GM03348 (cell line): ENCODE data around the gene TEF.
"Not testable (repeated sequence)": the region's sequence is repeated elsewhere in the genome, so short reads cannot be mapped to it uniquely, and the experiment has no call there.

ENCODE experiments used
- DNase-seq: peaks from one replicate; pipeline ENCODE4 v3.0.0; 2012; ENCODE audit warnings: low spot score

The TEF gene

DNA sequence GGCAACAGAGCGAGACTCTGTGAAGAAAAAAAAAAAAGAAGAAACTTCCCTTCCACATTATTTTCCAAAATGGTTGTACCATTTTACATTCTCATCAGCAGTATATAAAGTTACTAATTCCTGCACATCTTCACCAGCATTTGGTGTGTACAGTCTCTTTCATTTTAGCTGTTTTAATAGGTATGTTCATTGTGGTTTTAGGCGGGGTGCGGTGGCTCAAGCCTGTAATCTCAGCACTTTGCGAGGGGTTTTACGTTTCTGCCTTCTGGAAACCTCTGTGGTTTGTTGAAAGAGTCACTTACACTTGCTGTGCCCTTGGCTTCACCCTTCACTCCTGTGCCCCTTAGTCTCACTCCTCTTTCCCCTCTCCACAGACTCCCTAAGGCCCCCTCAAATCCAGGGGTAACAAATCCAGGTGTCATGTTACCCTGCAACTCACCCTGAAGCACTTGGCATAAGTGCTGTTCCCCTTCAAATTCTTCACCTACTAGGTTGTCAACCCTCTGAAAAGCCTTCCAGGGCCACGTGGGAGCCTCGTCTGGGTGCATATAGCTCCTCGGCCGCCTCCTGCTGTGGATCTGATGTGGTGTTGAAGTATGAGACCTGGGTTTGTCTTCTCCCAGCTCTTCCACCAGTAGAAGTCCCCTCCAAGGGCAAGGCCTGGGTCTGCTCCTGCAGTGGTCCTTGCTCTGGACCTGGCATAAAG is 44.1 kb downstream of the TEF start:
- DNase-seq = no peak

DNA sequence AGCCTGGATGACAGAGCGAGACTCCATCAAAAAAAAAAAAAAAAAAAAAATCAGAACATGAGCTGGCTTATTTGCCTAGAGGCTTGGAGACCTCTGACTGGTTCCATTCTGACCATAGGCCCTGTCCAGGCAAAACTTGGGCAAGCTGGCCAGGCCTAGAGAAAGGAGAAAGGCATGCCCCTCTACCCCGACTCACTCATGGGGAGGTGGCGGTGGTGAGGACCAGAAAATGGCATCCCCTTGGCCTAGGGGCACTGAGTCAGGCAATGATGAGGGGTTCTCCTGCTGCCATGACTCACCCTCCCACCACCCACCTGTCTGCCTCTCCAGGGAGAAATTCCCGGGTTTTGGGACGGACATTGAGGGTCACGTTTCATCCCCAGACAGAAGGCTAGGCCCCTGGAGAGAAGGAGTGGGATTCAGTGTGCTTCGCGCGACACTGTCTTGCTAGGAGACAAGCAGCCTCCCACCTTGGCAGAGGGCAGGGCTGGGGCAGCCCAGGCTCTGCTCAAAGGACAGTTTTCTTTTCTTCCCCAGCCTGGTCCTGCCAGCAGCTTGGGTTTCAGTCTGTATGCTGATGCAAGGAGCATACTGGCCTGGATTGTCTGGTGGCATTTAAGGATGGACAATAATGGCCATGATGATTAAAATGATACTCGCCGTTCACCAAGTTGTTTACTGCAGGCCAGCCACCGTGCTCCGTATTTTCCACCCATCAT is 47.6 kb downstream of the TEF start:
- DNase-seq = no peak

- no peak for DNase-seq
Observed at GRCh38 chr22:41429951-41430332, 48.2 kb downstream of the TEF start.

DNA sequence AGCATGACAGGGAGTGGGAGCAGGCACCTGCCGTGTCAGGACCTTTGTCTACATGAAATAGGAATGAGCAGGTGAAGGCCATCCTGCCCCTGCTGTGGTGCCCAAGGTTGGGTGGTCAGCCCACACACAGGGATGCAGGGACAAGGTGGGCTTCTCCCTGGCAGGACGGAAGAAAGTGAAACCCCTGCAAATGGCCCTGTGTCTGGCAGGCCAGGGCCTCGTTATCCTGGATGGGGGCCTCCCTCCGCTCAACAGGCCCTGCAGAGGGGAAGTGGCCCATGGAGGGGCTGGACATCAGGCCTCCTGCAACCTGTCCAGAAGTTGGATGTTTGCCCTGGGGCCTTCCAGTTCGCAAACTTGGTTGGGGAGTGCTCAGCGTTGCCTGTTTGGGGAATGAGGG is 49.9 kb downstream of the TEF start:
- DNase-seq = no peak

DNA sequence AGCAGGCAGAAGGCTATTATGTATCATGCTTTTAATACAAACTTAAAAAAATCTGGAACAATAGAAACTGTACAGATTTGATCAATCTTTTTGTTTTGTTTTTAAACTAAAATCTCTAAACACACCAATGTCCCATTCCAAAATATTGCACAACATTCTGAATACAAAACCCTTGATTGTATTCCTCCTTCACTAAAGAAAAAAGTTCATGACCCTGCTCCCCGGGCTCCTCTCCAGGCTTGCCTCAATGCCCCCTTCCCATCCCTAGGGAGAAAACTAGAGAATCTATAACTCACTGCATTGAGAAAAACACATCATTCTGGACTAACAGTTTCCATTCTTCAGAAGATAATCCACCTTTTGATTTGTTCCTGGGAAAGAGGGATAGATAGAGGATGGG is 51.7 kb downstream of the TEF start:
- not testable (repeated sequence) for DNase-seq

DNA sequence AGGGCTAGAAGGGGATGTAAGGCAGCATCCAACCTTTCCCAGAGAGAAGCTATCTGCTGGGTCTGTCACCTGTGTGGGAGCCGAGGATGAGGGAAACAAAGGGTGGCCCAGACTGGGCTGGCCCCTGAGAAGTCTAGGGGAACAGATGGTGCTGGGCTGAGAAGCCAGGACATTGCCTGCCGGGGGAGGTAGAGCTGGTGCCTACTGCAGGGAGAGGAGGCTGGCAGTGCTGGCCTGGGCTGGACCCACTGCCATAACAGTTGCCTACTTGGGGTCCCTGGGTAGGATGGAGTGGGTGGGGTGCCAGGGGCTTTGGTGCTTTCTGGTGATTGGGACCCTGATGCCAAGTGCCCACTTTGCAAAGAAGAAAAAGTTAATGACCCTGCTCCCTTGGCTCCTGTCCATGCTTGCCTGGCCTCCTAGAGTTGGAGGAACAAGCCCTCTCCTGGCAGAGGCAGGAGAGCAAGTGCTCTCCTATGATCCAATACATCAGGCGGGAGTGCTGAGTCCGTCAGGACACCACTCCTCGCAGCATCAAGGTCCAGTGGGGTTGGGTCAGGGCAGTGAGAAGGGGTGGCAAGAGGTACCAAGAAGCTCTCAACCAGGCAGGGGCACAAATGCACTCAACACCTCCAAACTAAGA is 52.7 kb downstream of the TEF start:
- not testable (repeated sequence) for DNase-seq

DNA sequence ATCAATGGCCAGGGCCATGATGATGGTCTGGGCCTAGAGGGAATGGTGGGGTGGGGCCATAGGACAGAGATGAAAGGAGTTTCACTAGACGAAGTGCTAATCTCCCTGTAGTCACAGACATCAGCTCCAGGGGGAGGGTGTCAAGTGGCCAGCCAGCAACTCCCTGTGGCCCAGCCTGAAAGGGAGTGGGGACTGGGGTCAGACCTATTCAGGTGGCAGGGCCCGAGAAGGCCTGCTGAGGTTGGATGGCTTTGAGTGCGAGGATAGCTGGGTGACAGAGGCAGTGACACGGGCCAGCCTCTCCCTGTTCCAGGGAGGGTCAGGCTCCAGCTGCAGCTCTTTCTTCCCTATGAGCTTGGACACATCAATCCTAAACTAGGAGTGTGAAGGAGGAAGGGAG is 53.8 kb downstream of the TEF start:
- no peak for DNase-seq

- no peak for DNase-seq
Observed at GRCh38 chr22:41436322-41437113, 54.8 kb downstream of the TEF start.

GRCh38 chr22:41437198-41437597 is 55.5 kb downstream of the TEF start:
- no peak for DNase-seq

- DNase-seq = not testable (repeated sequence)
Observed at GRCh38 chr22:41440511-41440910, 58.8 kb downstream of the TEF start.

GRCh38 chr22:41442240-41442792 is 60.6 kb downstream of the TEF start:
- no peak for DNase-seq

DNA sequence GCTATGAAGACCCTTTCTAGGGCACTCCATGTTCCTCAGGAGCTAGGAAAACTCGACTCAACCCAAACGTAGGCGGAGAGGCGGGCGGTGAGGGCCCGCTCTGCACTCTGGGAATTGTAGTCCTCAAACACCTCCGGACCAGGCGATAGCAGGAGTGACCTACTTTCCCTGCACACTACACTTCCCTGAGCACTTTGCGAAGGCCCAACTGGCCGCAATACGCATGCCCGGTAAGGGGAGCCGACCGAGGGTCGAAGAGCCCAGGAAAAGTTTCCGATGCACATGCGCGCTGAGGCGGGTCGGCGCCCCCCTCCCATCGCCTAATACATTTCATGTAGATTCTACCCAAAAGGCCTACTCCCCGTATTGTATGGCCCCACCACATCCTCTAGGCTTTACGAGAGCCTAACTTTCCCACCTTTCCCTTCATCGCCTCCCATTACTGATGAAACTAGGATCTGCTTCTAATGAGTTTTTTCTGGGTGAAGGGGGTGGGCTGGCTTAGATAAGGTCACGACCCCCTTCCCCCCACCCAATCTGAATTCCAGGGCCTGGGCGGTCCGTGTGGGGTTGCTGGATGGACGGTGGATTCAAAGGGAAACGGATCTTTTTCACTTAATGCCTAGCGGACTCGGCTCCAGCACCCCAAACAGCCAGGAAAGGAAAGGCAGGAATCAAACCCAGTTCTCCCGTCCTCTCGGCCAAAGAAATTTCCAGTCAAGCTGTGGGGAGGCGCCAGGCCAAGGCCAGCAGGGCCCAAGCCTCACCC is 62.8 kb downstream of the TEF start:
- DNase-seq = peak; percentile 92

DNA sequence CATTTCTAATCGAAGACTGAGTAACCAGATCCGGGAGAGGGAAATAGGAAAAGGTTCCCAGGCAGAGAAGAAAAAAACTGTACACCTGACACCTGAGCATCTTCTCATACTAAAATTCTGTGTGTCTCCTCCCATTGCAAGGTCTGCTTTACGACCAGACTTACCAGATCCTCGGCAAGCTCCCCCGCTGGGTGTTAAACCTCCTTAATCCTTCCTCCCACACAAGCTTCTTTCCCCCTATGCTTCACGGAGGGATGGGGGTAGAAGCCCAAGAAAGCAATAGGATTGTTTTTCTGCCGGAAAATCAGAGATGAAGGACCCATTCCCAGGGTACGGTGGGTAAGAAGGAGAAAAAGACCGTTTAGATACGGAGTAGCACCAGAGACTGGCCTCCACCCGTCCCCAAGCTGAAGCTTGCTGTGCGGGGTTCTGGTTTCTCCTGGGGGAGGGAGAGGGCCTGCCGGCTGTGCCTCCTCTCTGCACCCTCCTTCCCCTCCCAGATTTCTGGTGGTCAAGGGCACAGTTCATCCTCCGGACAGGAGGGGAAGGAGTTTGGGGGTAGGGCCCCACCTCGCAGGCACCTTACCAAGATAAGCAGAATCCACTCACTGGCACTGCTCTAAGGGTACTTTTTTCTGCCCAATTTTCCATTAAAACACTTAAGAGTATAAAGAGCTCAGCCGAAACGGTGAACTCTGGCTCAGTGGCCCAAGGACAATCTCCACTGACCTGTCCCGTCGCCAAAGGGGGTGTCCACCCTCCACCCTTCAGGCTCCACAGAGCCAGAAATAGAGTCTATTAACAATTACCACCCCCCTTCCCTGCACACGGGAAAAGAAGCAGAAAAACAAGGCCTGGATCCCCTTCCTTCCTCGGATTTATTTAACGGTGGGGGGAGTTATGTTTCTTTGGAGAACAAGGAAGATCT is 63.7 kb downstream of the TEF start:
- DNase-seq = peak; percentile 22

DNA sequence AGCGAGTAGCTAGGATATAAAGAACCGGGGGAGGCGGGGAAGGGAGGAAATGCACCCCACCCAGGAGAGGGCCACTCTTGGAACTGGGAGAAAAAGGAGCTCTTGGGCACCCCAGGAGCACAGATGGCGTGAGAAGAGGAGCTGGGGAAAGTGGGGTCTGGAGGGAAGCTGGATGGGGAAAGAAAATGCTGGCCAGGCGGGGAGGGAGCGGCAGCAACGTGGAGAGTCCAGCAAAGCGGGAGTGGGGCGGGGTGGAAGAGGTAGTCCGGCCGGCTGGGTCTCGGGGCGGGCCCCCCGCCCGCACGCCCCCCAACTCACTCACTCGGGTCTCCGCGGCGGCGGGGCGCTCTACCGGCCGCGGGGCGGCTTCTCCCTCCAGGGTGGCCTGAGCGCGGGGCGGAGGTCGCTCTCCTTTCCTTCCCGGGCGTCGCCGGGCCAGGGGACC is 64.3 kb downstream of the TEF start:
- peak; percentile 28 for DNase-seq

DNA sequence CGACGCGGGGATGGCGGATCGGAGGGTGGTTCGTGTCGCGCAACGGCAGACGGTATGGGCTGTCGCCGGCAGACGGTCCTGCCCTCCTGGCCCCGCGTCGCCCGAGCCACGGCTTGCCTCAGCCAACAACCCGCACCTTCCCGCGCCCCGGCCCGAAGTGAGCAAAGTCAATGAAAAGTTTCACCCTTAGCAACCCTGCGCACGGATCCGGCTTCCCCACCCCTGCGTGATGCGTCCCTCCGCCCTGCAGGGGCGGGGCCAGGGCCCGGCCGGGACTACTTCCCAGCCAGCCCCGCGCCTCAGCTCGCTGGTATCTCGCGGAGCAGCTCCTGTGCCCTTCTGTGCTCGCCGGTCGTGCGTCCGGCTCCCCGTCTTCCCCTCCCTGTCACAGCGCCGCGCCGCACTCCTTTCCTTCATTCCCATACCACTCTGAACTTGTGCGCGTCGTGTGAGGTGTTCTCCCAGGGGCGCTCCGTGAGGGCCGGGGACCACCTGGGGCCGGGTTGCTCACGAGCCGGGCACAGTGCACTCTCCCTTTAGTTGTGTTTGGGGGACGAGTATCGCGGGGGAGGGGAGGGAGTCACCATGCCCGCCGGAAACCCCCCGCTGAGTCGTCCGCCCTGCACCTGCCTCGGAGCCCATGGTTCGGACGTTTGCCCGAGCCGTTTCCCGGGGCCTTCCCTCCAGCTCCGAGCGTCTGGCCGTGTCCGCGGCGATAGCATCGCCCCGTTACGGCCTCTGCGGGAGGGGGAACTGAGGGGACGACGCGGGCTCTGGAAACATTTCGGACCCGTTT is 65.1 kb downstream of the TEF start, which contains the start of gene TOB2:
TOB2 (minus strand) TSS at position 163 of the 796 bp plus-strand sequence. CDS start 9,456 bp downstream, outside the sequence.
- peak; percentile 96 for DNase-seq

DNA sequence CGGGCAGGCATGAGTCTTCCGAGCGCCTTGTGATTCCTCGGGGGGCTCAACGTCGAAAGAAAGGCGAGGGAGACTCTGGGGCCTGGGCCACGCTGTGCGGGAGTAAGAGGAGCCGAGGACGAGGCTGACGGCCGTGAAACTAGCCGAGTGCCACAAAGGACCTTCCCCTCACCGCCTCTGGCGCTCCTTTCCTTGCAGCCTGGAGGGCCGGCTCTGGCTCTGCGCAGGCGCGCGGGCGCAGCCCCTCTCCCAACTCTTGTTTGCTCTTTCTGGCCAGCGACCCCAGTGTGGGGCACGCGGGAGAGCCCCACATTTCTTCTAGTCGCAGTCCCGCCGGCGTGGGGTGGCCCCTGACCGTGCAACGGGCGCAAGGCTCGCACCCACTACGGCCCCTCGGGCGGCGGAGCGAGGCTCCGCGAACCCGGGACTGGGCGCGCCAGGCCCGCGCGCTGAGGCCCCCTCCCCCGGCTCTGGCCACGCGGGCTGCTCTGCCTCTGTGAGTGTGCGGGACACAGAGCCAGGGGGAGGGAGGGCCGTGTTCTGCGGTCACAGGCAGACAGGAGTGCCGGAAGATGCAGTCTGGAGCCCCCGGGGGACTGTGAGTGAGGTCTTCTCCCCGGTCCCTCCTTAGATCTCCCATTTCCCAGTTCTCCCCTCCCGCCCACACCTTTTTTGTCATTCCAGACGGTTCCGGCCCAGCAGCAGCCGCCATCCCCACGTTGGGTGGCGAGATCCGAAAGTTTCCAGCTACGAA is 65.9 kb downstream of the TEF start:
- DNase-seq = peak; percentile 74

GRCh38 chr22:41448189-41448808 is 66.6 kb downstream of the TEF start:
- peak; percentile 97 for DNase-seq
